AG04450 (cell line): Measurements from ENCODE around the gene PLEKHH1. TPM values are rescaled to one million over a fixed set of nuclear protein-coding genes. Genes with fewer than 3 reads are reported as not detected.
"Not testable (repeated sequence)": the region's sequence is repeated elsewhere in the genome, so short reads cannot be mapped to it uniquely, and the experiment has no call there.

Source experiments
- CTCF ChIA-PET: fragments of 300-600, 350-600 bp; formaldehyde crosslinking; extraction: SDS; loops from one replicate; lab custom pipeline; 2022; ENCODE audit warnings: antibody characterized with exemption, inconsistent platforms; lab: Charles Lee
- POLR2A ChIA-PET: fragments of 350-600 bp; formaldehyde crosslinking; extraction: SDS; loops from one replicate; lab custom pipeline; 2021; ENCODE audit warnings: antibody characterized with exemption, inconsistent platforms; lab: Yijun Ruan, JAX
- DNase-seq: peaks from one replicate; pipeline ENCODE4 v3.0.0-alpha.2; 2011; ENCODE audit warnings: low read depth, low spot score
- H3K27ac ChIP-seq: one replicate; pipeline ENCODE4 v1.5.1; 2012; ENCODE audit warnings: low read depth, low read length, control low read depth
- H3K27me3 ChIP-seq: one replicate; pipeline ENCODE4 v1.6.0; 2012; ENCODE audit warnings: low read length; ENCODE audit not compliant: control insufficient read depth, insufficient read depth
- H3K4me3 ChIP-seq: 2 replicates; pipeline ENCODE4 v1.5.1; 2011; ENCODE audit warnings: mild to moderate bottlenecking, low read depth, low read length, control low read depth
- H3K9me3 ChIP-seq: 2 replicates; pipeline ENCODE4 v1.5.1; 2012; ENCODE audit warnings: low read length; ENCODE audit not compliant: control insufficient read depth, insufficient read depth
- CTCF ChIP-seq: IDR thresholded peaks from 2 replicates; pipeline ENCODE4 v1.5.1; 2011; ENCODE audit warnings: low read depth, low read length, control low read depth, inconsistent platforms
- polyA plus RNA-seq: library from polyadenylated mRNA; depleted of rRNA; stranded (reverse); fragments of >200 nt; gene quantifications from 2 replicates; pipeline ENCODE4 v1.2.3, GENCODE V29; 2011

Gene PLEKHH1
- polyA plus RNA-seq, 1 experiment = 0.19 TPM

DNA sequence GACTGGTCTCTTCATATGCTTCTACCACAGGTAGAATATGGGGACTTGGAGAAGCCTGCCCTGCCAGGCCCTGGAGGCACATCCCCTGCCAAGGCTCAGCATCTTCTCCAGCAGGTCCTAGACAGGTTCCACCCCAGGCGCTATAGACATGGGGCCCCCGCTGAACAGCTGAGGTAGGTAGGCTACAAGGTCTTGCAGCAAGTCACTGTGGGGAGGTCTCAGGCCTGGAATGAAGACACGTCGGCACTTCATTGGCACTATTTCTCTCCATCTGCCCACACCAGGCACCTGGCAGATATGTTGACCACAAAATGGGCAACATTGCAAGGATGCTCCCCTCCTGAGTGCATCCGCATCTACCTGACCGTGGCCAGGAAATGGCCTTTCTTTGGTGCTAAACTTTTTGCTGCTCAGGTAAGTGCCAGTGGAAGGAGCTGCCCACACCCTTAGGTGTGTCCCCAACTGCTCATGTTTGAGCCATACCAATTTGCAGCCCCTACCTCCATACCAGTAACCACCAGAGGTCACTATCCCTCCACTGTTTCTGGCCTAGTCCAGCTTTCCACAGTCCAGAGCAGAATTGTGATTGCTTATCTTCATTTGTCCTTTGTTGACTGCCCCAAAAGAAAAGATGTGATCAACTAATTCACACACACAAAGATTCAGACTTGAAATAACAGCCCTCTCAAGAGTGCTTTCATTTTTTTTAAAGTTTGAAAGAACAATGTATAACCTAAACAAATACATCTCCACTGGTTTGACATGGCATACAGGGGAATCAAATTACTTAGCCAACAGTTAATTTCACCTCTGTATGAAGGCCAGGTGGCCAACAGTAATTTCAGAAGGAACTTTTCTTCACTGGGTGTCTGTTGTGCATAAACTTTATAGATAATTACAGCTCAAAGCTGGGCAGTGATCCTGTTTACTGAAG, 50.9 kb downstream of the PLEKHH1 start:
- DNase-seq = no peak
- Histone ChIP-seq H3K9me3 (no peaks in the 10 kb centered on the region), H3K4me3 (no peak overlapping the region), H3K27me3 (peaks cover 5% of the 10 kb centered on the region), H3K27ac (no peak overlapping the region)
- peak; percentile 85 for TF ChIP-seq CTCF
- POLR2A ChIA-PET = no interaction called here
- CTCF ChIA-PET = interaction anchor here (0.5 to 8.3 kb wide), 26 partner anchors 8 to 1260 kb away, joined by 3 to 208 read pairs (median 4); partner anchors contain the start of genes ARG2, PIGH, RDH11 and RDH12

DNA sequence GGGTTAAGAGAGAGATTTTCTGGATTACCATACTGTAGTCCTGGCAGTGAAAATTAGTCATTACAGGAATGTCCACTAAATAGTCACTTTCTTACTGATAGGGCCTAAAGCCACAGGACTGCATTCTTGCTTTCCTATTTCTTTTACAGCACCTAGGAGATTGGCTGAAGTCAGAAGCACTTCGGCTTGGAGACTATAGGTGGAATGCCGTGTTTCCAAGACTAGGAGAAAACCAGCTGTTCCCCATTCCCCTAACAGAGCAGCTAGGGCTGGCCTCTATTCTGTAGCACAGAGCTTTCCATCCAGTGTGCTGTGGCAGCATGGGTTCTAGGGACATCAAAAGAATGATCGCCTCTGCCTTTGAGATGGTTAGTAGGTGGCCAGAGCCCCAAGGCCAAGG, 51.9 kb downstream of the PLEKHH1 start:
- ChIA-PET CTCF (interaction anchor here (0.7 to 8.3 kb wide), 21 partner anchors 9 to 1259 kb away, joined by 3 to 208 read pairs (median 5); partner anchors contain the start of genes ARG2, PIGH, RDH11 and RDH12), POLR2A (no interaction called here)
- no peak for TF ChIP-seq CTCF
- H3K4me3 ChIP-seq = no peak overlapping the region
- peaks cover 3% of the 10 kb centered on the region for H3K27me3 ChIP-seq
- no peak for DNase-seq
- H3K9me3 ChIP-seq = no peaks in the 10 kb centered on the region
- no peak overlapping the region for H3K27ac ChIP-seq

DNA sequence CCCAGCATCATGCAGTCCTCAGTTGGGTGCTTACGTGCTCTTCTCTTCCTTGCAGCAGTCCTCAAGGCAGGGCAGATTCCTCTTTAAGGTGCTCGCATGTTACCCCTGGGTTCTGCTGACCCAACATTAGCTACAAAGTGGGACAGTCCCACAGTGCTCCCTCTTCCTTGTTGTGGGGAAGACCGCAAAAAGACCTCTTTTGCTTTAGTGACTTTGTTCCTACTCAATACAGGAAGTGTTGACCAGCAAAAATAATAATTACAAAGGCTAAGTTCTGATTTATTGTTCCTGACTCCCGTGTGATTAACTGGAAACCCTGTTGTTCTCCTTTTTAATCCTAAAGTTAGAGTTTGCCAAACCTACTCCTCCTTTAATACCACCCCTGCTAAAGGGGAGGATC, 53.3 kb downstream of the PLEKHH1 start:
- CTCF ChIA-PET = interaction anchor here (0.8 to 8.3 kb wide), 6 partner anchors 16 to 159 kb away, joined by 3 to 208 read pairs (median 10); partner anchors contain the start of gene RDH12
- Histone ChIP-seq H3K9me3 (no peaks in the 10 kb centered on the region), H3K27me3 (peaks cover 3% of the 10 kb centered on the region), H3K27ac (no peak overlapping the region), H3K4me3 (no peak overlapping the region)
- no peak for DNase-seq
- TF ChIP-seq CTCF = no peak
- POLR2A ChIA-PET = interaction anchor here (0.7 kb wide), 1 partner anchor 184 kb away, joined by 3 read pairs; no protein-coding TSS in a partner anchor

GRCh38 chr14:67589204-67589770, 56.2 kb downstream of the PLEKHH1 start:
- ChIA-PET CTCF (interaction anchor here (0.7 to 2.8 kb wide), 5 partner anchors 11 to 116 kb away, joined by 3 to 22 read pairs (median 12); partner anchors contain the start of gene PIGH), POLR2A (no interaction called here)
- Histone ChIP-seq H3K27ac (no peak overlapping the region), H3K9me3 (no peaks in the 10 kb centered on the region), H3K27me3 (no peaks in the 10 kb centered on the region), H3K4me3 (no peak overlapping the region)
- no peak for TF ChIP-seq CTCF
- DNase-seq = no peak

GRCh38 chr14:67593650-67594049, 60.6 kb downstream of the PLEKHH1 start:
- CTCF ChIA-PET = interaction anchor here (2.1 kb wide), 1 partner anchor 111 kb away, joined by 7 read pairs; no protein-coding TSS in a partner anchor
- H3K27me3 ChIP-seq, POLR2A ChIA-PET, H3K9me3 ChIP-seq, H3K27ac ChIP-seq, H3K4me3 ChIP-seq, DNase-seq: not testable (repeated sequence)
